ENCODE data around the gene ITGAE. TPM values are rescaled to one million over a fixed set of nuclear protein-coding genes. Genes with fewer than 3 reads are reported as not detected.

ITGAE gene
- polyA plus RNA-seq, 3 donors, result 66.6 to 102 (median 78.8) TPM

DNA sequence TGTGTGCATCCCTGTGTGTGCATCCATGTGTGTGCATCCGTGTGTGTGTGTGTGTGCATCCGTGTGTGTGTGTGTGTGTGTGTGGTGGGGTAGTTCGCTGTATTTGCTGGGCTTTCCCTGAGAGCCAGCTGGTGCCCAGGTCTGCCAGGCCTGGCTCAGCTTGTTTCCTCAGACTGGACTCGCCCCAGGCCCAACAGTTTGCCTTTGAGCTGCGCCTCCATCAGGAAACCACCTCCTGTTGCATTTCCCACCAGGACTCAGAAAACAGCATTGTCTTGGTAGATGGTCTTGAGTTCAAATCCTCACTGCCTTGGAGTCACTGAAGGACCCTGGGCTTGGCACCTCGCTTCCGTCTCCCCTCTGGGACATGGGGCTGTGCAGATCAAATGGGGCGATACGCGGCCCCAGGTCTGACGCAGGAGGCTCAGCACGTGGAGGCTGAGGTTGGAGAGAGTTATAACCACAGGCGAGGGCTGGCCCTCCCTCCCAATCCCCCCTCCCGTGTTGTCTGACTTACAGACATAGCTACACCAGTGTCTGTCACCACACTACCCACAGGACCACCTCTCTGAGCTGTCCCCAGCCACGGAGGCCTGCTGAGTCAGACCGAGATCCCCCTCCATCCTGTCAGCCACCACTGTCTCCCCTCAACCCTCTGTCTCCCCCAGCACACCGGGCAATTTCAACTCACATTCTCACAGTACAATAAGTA is 4.7 kb downstream of the ITGAE start:
- no peak overlapping the region for H3K4me3 ChIP-seq (replicated peaks in 1 of 3; ENCODE audit: low read depth in 2 of 3, low read length in 3 of 3)
- WGBS (ENCODE audit: insufficient coverage), result 41% methylated on average over 6 of the region's 17 CpGs
- DNase-seq, result no peak
- no peaks in the 10 kb centered on the region for H3K36me3 ChIP-seq (replicated peaks in 1 of 2; ENCODE audit: control insufficient read depth in 1 of 2, insufficient read depth in 2 of 2, low read length in 2 of 2)
- TF ChIP-seq, protein P1, sequence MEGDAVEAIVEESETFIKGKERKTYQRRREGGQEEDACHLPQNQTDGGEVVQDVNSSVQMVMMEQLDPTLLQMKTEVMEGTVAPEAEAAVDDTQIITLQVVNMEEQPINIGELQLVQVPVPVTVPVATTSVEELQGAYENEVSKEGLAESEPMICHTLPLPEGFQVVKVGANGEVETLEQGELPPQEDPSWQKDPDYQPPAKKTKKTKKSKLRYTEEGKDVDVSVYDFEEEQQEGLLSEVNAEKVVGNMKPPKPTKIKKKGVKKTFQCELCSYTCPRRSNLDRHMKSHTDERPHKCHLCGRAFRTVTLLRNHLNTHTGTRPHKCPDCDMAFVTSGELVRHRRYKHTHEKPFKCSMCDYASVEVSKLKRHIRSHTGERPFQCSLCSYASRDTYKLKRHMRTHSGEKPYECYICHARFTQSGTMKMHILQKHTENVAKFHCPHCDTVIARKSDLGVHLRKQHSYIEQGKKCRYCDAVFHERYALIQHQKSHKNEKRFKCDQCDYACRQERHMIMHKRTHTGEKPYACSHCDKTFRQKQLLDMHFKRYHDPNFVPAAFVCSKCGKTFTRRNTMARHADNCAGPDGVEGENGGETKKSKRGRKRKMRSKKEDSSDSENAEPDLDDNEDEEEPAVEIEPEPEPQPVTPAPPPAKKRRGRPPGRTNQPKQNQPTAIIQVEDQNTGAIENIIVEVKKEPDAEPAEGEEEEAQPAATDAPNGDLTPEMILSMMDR (IDR thresholded peaks at IDR 0.05), result no peak
- H3K36me3 Mint-ChIP-seq, result peaks cover 3 to 6% of the 10 kb centered on the region in 2 donors
- no peaks in the 10 kb centered on the region for H3K9me3 ChIP-seq (replicated peaks in 1 of 2; ENCODE audit: control insufficient read depth in 1 of 2, insufficient read depth in 1 of 2, low read length in 2 of 2)
- no peaks in the 10 kb centered on the region for H3K79me2 ChIP-seq (ENCODE audit: insufficient read depth, low read length)
- peak overlapping the region in 1 of 7 donors; percentile 70 for H3K27ac Mint-ChIP-seq
- no peaks in the 10 kb centered on the region for H4K20me1 ChIP-seq (ENCODE audit: insufficient read depth, low read length)
- intact Hi-C loops (cut with micrococcal nuclease), result no loop called here
- H3K9me3 Mint-ChIP-seq, result peaks cover 0 to 2% (median 0%) of the 10 kb centered on the region in 7 donors
- peaks cover 42% of the 10 kb centered on the region in 2 donors for H3K4me1 ChIP-seq (ENCODE audit: control insufficient read depth in 1 of 2, insufficient read depth in 2 of 2, low read length in 2 of 2)
- H2AFZ ChIP-seq (ENCODE audit: insufficient read depth, low read depth, low read length, poor library complexity, severe bottlenecking), result no peak overlapping the region
- H3K4me2 ChIP-seq (replicated peaks; ENCODE audit: extremely low read depth, low read length, poor library complexity, severe bottlenecking), result no peak overlapping the region
- peaks cover 0 to 2% (median 2%) of the 10 kb centered on the region in 3 donors for H3K27me3 Mint-ChIP-seq (ENCODE audit: low read depth in 3 of 3)
- H3K4me1 Mint-ChIP-seq, result peaks cover 47% of the 10 kb centered on the region
- H3K27me3 ChIP-seq (ENCODE audit: control insufficient read depth in 2 of 2, insufficient read depth in 2 of 2, low read length in 2 of 2), result no peaks in the 10 kb centered on the region
- H3K4me3 Mint-ChIP-seq, result peak overlapping the region in 1 of 2 donors; percentile 20
- no peak overlapping the region for H3K9ac ChIP-seq (ENCODE audit: insufficient read depth, low read length, poor library complexity, severe bottlenecking)
- H3K27ac ChIP-seq (ENCODE audit: low read depth in 1 of 2, low read length in 2 of 2), result no peak overlapping the region

DNA sequence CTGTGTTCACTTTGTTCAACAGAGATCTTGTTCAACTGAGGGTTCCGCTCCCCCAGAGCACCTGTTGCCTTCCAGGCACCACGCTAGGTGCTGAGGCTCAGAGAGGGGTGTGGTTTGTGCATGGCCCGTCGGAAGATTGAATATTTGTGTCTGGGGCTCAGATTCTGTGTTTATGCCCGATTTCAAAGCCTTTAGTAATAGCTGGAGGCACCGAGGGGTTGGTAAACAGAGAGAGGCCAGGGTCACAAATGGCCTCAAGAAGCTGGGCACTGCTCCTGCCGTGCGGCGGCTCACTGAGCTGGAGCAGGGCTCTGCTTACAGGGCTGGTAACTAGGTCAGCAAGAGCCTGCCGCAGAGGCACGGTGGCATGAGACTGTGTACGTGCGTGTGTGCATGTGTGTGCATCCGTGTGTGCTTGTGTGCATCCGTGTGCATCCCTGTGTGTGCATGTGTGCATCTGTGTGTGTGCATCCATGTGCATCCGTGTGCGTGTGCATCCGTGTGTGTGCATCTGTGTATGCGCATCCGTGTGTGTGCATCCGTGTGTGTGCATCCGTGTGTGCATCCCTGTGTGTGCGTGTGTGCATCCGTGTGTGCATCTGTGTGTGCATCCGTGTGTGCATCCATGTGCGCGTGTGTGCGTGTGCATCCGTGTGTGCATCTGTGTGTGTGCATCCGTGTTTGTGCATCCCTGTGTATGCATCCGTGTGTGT is 5.4 kb downstream of the ITGAE start:
- Mint-ChIP-seq H3K4me1 (peaks cover 45% of the 10 kb centered on the region), H3K9me3 (peaks cover 0 to 2% (median 0%) of the 10 kb centered on the region in 7 donors), H3K27me3 (ENCODE audit: low read depth in 3 of 3) (peaks cover 0 to 2% (median under 1%) of the 10 kb centered on the region in 3 donors), H3K27ac (peak overlapping the region in 1 of 7 donors; percentile 32), H3K36me3 (peaks cover 3 to 6% of the 10 kb centered on the region in 2 donors), H3K4me3 (no peak overlapping the region)
- TF ChIP-seq, protein P1 (IDR thresholded peaks at IDR 0.05), result no peak
- H3K4me2 ChIP-seq (replicated peaks; ENCODE audit: extremely low read depth, low read length, poor library complexity, severe bottlenecking), result no peak overlapping the region
- H2AFZ ChIP-seq (ENCODE audit: insufficient read depth, low read depth, low read length, poor library complexity, severe bottlenecking), result no peak overlapping the region
- no peaks in the 10 kb centered on the region for H4K20me1 ChIP-seq (ENCODE audit: insufficient read depth, low read length)
- DNase-seq, result no peak
- 94% methylated on average over 30 of the region's 31 CpGs for WGBS (ENCODE audit: insufficient coverage)
- no peak overlapping the region for H3K4me3 ChIP-seq (replicated peaks in 1 of 3; ENCODE audit: low read depth in 2 of 3, low read length in 3 of 3)
- H3K9me3 ChIP-seq (replicated peaks in 1 of 2; ENCODE audit: control insufficient read depth in 1 of 2, insufficient read depth in 1 of 2, low read length in 2 of 2), result no peaks in the 10 kb centered on the region
- H3K27ac ChIP-seq (ENCODE audit: low read depth in 1 of 2, low read length in 2 of 2), result no peak overlapping the region
- intact Hi-C loops (cut with micrococcal nuclease), result no loop called here
- no peaks in the 10 kb centered on the region for H3K79me2 ChIP-seq (ENCODE audit: insufficient read depth, low read length)
- H3K4me1 ChIP-seq (ENCODE audit: control insufficient read depth in 1 of 2, insufficient read depth in 2 of 2, low read length in 2 of 2), result peaks cover 39 to 42% of the 10 kb centered on the region in 2 donors
- H3K9ac ChIP-seq (ENCODE audit: insufficient read depth, low read length, poor library complexity, severe bottlenecking), result no peak overlapping the region
- H3K36me3 ChIP-seq (replicated peaks in 1 of 2; ENCODE audit: control insufficient read depth in 1 of 2, insufficient read depth in 2 of 2, low read length in 2 of 2), result no peaks in the 10 kb centered on the region
- no peaks in the 10 kb centered on the region for H3K27me3 ChIP-seq (ENCODE audit: control insufficient read depth in 2 of 2, insufficient read depth in 2 of 2, low read length in 2 of 2)
